Left ventricle myocardium inferior (tissue), 1 donor: ENCODE measurements around the gene PPTC7. TPM values are rescaled to one million over a fixed set of nuclear protein-coding genes. Genes with fewer than 3 reads are reported as not detected.
A peak's percentile ranks its signal among the peaks of the same experiment; 100 is the strongest.
"Not testable (repeated sequence)": the region's sequence is repeated elsewhere in the genome, so short reads cannot be mapped to it uniquely, and the experiment has no call there.

ENCODE experiments used
- DNase-seq: peaks from one replicate; pipeline ENCODE4 v3.0.0-alpha.2; 2020
- H3K27ac ChIP-seq: fragments of 200-600 bp; replicated peaks from 2 replicates; pipeline ENCODE4 v1.8.0; 2021
- H3K27me3 ChIP-seq: fragments of 200-600 bp; 2 replicates; pipeline ENCODE4 v1.8.0; 2021; ENCODE audit warnings: low read depth
- H3K36me3 ChIP-seq: fragments of 200-600 bp; 2 replicates; pipeline ENCODE4 v1.8.0; 2021
- H3K4me1 ChIP-seq: fragments of 200-600 bp; 2 replicates; pipeline ENCODE4 v1.8.0; 2021
- H3K4me3 ChIP-seq: fragments of 200-600 bp; 2 replicates; pipeline ENCODE4 v1.8.0; 2021; ENCODE audit warnings: mild to moderate bottlenecking, moderate library complexity
- H3K9me3 ChIP-seq: fragments of 200-600 bp; replicated peaks from 2 replicates; pipeline ENCODE4 v1.8.0; 2021
- CTCF ChIP-seq: fragments of 200-600 bp; IDR thresholded peaks from 2 replicates; pipeline ENCODE4 v1.8.0; 2021; ENCODE audit warnings: antibody characterized with exemption, mild to moderate bottlenecking, borderline replicate concordance
- intact Hi-C: fragments of 100-400 bp; cut with micrococcal nuclease; formaldehyde crosslinking; loops from one replicate; pipeline ENCODE4 v1.11.0; 2022
- total RNA-seq: library from RNA; stranded (reverse); fragmentation: NEBNext Ultra II Directional; extraction: Animal tissue kit (Norgen Biotek cat#: 25700); gene quantifications from one replicate; pipeline ENCODE4 v1.2.1, GENCODE V29; 2021
- donor health status: DM: no; HTN: yes; CAD: no; lungs with severe emphysema.

The PPTC7 gene
- total RNA-seq, 1 donor from 2014 or later: 103 TPM

GRCh38 chr12:110575326-110575725 lies 7.8 kb downstream of the PPTC7 start:
- TF ChIP-seq CTCF: no peak
- peak overlapping the region; percentile 13 for H3K4me3 ChIP-seq
- H3K27ac ChIP-seq: peak overlapping the region; percentile 91
- H3K4me1 ChIP-seq: peaks cover 85% of the 10 kb centered on the region
- no peaks in the 10 kb centered on the region for H3K27me3 ChIP-seq
- H3K9me3 ChIP-seq: peaks cover 22% of the 10 kb centered on the region
- DNase-seq: no peak
- intact Hi-C loops: no loop called here
- H3K36me3 ChIP-seq: peaks cover 3% of the 10 kb centered on the region

- H3K27ac ChIP-seq: peak overlapping the region; percentile 91
- intact Hi-C loops, H3K27me3 ChIP-seq, DNase-seq, H3K36me3 ChIP-seq: not testable (repeated sequence)
- H3K4me1 ChIP-seq: peaks cover 80% of the 10 kb centered on the region
- peak overlapping the region; percentile 13 for H3K4me3 ChIP-seq
- peaks cover 23% of the 10 kb centered on the region for H3K9me3 ChIP-seq
Measured at GRCh38 chr12:110574717-110575230, 8.3 kb downstream of the PPTC7 start.

GRCh38 chr12:110574044-110574443 lies 9.1 kb downstream of the PPTC7 start:
- peaks cover 79% of the 10 kb centered on the region for H3K4me1 ChIP-seq
- intact Hi-C loops: no loop called here
- H3K36me3 ChIP-seq: peaks cover 3% of the 10 kb centered on the region
- DNase-seq: no peak
- peak overlapping the region; percentile 7 for H3K4me3 ChIP-seq
- H3K27me3 ChIP-seq: no peaks in the 10 kb centered on the region
- peak overlapping the region; percentile 91 for H3K27ac ChIP-seq
- peaks cover 30% of the 10 kb centered on the region for H3K9me3 ChIP-seq
- TF ChIP-seq CTCF: no peak

- peaks cover 74% of the 10 kb centered on the region for H3K4me1 ChIP-seq
- H3K36me3 ChIP-seq: not testable (repeated sequence)
Measured at GRCh38 chr12:110570798-110571197, 12.3 kb downstream of the PPTC7 start.

GRCh38 chr12:110569838-110570237 lies 13.3 kb downstream of the PPTC7 start:
- DNase-seq, H3K36me3 ChIP-seq, H3K27me3 ChIP-seq, intact Hi-C loops, H3K27ac ChIP-seq, H3K4me3 ChIP-seq: not testable (repeated sequence)
- peaks cover 30% of the 10 kb centered on the region for H3K9me3 ChIP-seq
- peaks cover 75% of the 10 kb centered on the region for H3K4me1 ChIP-seq

More at GRCh38 chr12:110570798-110571197, 12.3 kb downstream of the PPTC7 start:
- H3K9me3 ChIP-seq: peaks cover 30% of the 10 kb centered on the region
- H3K27ac ChIP-seq, intact Hi-C loops, DNase-seq, H3K27me3 ChIP-seq, H3K4me3 ChIP-seq: not testable (repeated sequence)

GRCh38 chr12:110568752-110569151 lies 14.4 kb downstream of the PPTC7 start:
- peaks cover 75% of the 10 kb centered on the region for H3K4me1 ChIP-seq
- H3K9me3 ChIP-seq: peaks cover 30% of the 10 kb centered on the region
- peaks cover 3% of the 10 kb centered on the region for H3K36me3 ChIP-seq
- no peak overlapping the region for H3K27ac ChIP-seq
- intact Hi-C loops: no loop called here
- TF ChIP-seq CTCF: no peak
- no peaks in the 10 kb centered on the region for H3K27me3 ChIP-seq
- H3K4me3 ChIP-seq: no peak overlapping the region
- DNase-seq: no peak

- Histone ChIP-seq H3K4me3 (no peak overlapping the region), H3K9me3 (peaks cover 20% of the 10 kb centered on the region), H3K27me3 (no peaks in the 10 kb centered on the region), H3K4me1 (peaks cover 75% of the 10 kb centered on the region), H3K27ac (peak overlapping the region; percentile 82), H3K36me3 (peaks cover 3% of the 10 kb centered on the region)
- intact Hi-C loops: no loop called here
- DNase-seq: no peak
- TF ChIP-seq CTCF: no peak
Measured at GRCh38 chr12:110566993-110567392, 16.1 kb downstream of the PPTC7 start.
